Measurements from ENCODE around the gene DBT.

DNA sequence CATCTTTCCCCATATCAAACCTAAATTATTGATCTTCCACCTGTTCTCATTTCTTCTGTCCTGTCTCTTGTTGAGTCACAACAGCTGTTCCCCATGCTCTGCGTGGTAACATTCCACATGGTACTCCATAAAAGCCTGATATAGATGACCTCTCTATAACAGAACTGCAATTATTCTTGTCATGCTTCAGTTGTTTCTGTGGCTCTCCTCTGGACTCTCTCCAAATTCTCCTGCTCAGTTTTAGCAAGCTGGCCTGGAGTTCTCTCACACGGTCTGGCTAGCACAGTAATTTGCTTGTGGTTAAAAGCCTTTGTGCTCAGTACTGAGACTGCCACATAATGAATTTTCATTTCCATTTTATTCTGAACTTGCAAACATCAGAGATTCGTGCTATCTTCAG is 61.0 kb downstream of the DBT start:
- TF ChIP-seq, protein P1, sequence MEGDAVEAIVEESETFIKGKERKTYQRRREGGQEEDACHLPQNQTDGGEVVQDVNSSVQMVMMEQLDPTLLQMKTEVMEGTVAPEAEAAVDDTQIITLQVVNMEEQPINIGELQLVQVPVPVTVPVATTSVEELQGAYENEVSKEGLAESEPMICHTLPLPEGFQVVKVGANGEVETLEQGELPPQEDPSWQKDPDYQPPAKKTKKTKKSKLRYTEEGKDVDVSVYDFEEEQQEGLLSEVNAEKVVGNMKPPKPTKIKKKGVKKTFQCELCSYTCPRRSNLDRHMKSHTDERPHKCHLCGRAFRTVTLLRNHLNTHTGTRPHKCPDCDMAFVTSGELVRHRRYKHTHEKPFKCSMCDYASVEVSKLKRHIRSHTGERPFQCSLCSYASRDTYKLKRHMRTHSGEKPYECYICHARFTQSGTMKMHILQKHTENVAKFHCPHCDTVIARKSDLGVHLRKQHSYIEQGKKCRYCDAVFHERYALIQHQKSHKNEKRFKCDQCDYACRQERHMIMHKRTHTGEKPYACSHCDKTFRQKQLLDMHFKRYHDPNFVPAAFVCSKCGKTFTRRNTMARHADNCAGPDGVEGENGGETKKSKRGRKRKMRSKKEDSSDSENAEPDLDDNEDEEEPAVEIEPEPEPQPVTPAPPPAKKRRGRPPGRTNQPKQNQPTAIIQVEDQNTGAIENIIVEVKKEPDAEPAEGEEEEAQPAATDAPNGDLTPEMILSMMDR (IDR thresholded peaks at IDR 0.05) = no peak
- TF ChIP-seq EP300 (IDR thresholded peaks at IDR 0.05; ENCODE audit: low read depth) (no peak), POLR2A (IDR thresholded peaks at IDR 0.05) (no peak), POLR2AphosphoS5 (IDR thresholded peaks at IDR 0.05) (peak in 1 of 3 donors; percentile 12)
